HG03521 (cell line): ENCODE results near the gene PSMC3.

Experiments used
- ATAC-seq: cut with Tn5 transposase; IDR thresholded peaks from one replicate; pipeline ENCODE4 v1.9.1; 2021; ENCODE audit warnings: mild to moderate bottlenecking, moderate library complexity; ENCODE audit not compliant: unreplicated experiment

Gene PSMC3

GRCh38 chr11:47413908-47414684 lies 12.1 kb downstream of the PSMC3 start:
- ATAC-seq = no peak

- no peak for ATAC-seq
These were observed 12.9 kb downstream of the PSMC3 start for GRCh38 chr11:47413351-47413750.

GRCh38 chr11:47411884-47412746 lies 14.1 kb downstream of the PSMC3 start:
- no peak for ATAC-seq

GRCh38 chr11:47410370-47411264 lies 15.6 kb downstream of the PSMC3 start:
- ATAC-seq = no peak

GRCh38 chr11:47409440-47410369 lies 16.5 kb downstream of the PSMC3 start:
- ATAC-seq = no peak

GRCh38 chr11:47408598-47409439 lies 17.4 kb downstream of the PSMC3 start:
- no peak for ATAC-seq

GRCh38 chr11:47407746-47408590 lies 18.3 kb downstream of the PSMC3 start, which contains the start of gene SLC39A13:
TSS of gene SLC39A13 (plus strand) at chr11:47408590. CDS start at chr11:47410095, 1,505 bp downstream.
- peak; percentile 85 for ATAC-seq

GRCh38 chr11:47406896-47407745 lies 19.1 kb downstream of the PSMC3 start:
- no peak for ATAC-seq

GRCh38 chr11:47403571-47403970 lies 22.7 kb downstream of the PSMC3 start:
- no peak for ATAC-seq

- ATAC-seq = no peak
These were observed 23.1 kb downstream of the PSMC3 start for GRCh38 chr11:47403135-47403534.

- ATAC-seq = peak; percentile 56
These were observed 25.4 kb downstream of the PSMC3 start for GRCh38 chr11:47400768-47401279.

GRCh38 chr11:47399860-47400767 lies 26.1 kb downstream of the PSMC3 start:
- ATAC-seq = peak; percentile 37

GRCh38 chr11:47398551-47398950 lies 27.7 kb downstream of the PSMC3 start:
- no peak for ATAC-seq

- no peak for ATAC-seq
These were observed 28.2 kb downstream of the PSMC3 start for GRCh38 chr11:47398011-47398410.

- no peak for ATAC-seq
These were observed 30.3 kb downstream of the PSMC3 start for GRCh38 chr11:47396049-47396320.
